ENCODE results near the gene MORN4.
"Not testable (repeated sequence)": the region's sequence is repeated elsewhere in the genome, so short reads cannot be mapped to it uniquely, and the experiment has no call there.

GRCh38 chr10:97576487-97576886 is 56.8 kb downstream of the MORN4 start:
- TF ChIP-seq CTCF (IDR thresholded peaks at IDR 0.05; ENCODE audit: low read length); EZH2 (IDR thresholded peaks at IDR 0.05; ENCODE audit: borderline replicate concordance, low read length): not testable (repeated sequence)
